Measurements from ENCODE around the gene SH3PXD2A.

DNA sequence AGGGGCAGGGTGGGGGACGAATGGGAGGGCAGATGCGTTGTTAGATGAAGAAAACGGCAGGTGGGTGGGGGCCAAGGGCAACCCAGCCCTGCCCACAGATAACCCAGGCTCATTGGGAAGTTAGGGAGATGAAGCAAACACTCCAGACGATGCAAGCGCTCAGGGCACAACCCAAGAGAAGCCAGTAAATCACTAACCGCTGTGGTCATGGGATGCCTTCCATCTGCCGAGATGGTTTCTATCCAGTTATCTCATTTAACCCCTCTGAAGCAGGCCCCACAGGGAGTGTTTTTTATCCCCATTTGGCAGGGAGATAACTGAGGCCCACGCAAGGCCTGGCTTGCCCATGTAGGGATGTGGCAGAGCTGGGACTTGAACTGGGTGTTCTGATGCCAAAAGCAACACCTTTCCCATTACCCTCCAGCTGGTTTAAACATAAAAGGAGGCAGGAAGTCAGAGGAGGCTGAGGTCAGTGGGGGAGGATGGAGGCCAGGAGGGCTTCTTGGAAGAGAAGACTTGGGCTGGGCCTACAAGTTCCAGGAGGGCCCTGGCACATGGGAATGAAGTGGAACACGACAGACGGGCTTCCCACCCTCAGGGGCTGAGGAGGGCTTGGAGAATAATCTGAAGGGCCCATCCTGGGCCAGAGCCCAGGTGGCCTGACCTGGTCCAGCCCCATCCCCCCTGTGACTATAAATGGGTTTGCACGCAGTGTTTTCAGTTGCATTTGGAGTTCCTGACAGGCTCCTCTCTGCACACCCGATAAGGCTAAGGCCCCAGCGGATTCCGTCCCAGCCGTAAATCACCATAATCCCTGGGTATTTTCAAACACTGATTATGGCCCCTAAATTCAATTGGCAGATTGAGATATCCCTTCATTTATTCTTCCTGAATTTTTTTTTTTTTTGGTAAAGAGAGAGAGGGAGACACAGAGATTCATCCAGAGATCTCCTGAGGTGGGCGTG, 281.0 kb downstream of the SH3PXD2A start:
- TF ChIP-seq, protein P1, sequence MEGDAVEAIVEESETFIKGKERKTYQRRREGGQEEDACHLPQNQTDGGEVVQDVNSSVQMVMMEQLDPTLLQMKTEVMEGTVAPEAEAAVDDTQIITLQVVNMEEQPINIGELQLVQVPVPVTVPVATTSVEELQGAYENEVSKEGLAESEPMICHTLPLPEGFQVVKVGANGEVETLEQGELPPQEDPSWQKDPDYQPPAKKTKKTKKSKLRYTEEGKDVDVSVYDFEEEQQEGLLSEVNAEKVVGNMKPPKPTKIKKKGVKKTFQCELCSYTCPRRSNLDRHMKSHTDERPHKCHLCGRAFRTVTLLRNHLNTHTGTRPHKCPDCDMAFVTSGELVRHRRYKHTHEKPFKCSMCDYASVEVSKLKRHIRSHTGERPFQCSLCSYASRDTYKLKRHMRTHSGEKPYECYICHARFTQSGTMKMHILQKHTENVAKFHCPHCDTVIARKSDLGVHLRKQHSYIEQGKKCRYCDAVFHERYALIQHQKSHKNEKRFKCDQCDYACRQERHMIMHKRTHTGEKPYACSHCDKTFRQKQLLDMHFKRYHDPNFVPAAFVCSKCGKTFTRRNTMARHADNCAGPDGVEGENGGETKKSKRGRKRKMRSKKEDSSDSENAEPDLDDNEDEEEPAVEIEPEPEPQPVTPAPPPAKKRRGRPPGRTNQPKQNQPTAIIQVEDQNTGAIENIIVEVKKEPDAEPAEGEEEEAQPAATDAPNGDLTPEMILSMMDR (IDR thresholded peaks at IDR 0.05): no peak
- TF ChIP-seq POLR2A (IDR thresholded peaks at IDR 0.05): no peak
